Measurements from ENCODE around the gene MAP4K4. TPM values are rescaled to one million over a fixed set of nuclear protein-coding genes. Genes with fewer than 3 reads are reported as not detected.

The MAP4K4 gene
- total and polyA plus RNA-seq, 2 of the 13 experiments (the other 11 are each of a cell fraction or from before 2014, with no cell fraction given): 105 to 264 TPM

DNA sequence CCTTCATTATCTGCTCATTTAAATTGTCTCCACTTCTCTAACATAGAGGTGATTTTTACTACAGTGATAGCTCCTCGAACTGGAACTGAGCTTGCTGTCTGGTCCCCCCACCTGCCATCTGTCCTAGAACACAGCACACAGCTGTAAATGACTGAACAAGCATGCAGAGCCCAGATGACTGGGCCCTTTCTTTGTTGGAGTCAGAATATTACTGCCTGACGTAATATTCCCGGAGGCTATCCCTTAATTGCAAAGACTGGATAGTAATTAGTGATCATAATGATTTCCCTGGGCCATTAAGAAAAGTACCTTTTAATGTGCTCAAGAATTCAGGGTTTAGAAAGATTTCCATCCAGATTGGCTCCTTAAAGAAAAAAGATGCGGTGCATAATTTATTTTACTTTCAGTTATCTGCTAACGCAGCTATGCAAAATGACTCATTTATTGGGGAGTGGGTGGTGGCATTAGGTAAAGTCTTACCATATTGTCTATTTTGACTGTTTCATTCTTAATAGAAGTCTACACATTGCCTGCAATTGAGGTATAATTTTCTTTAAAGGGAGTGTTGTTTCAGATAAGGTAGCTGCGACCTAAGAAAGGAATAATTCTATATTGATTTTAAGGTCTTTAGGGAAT, 84.4 kb downstream of the MAP4K4 start:
- Histone ChIP-seq H3K9me3 (ENCODE audit: low read length) (no peaks in the 10 kb centered on the region), H3K27me3 (ENCODE audit: control insufficient read depth in 1 of 2, insufficient read depth in 2 of 2, low read length in 2 of 2) (no peaks in the 10 kb centered on the region), H3K4me2 (ENCODE audit: low read depth, low read length) (no peak overlapping the region), H3K9ac (ENCODE audit: insufficient read depth, low read depth, low read length) (no peak overlapping the region), H3K4me3 (replicated peaks in 1 of 3; ENCODE audit: insufficient read depth in 1 of 3, low read depth in 2 of 3, low read length in 3 of 3) (no peak overlapping the region), H3K36me3 (replicated peaks in 1 of 2; ENCODE audit: control insufficient read depth in 1 of 2, insufficient read depth in 2 of 2, low read length in 2 of 2) (peaks cover 6 to 19% of the 10 kb centered on the region in 2 experiments; a peak in 4 of 5 replicates), H3K27ac (ENCODE audit: extremely low read length, insufficient read depth, low read length) (no peak overlapping the region), H3K4me1 (ENCODE audit: insufficient read depth, low read length) (peaks cover 74% of the 10 kb centered on the region), H2AFZ (ENCODE audit: low read length) (no peak overlapping the region), H4K20me1 (ENCODE audit: insufficient read depth, low read length) (peaks cover 89% of the 10 kb centered on the region), H3K79me2 (ENCODE audit: insufficient read depth, low read length) (peaks cover 98% of the 10 kb centered on the region)
- WGBS (ENCODE audit: low lambda C conversion rate): 97% methylated on average over 6 of the region's 6 CpGs
- in situ Hi-C loops (cut with HindIII; ENCODE audit: extremely low pct_ligation_motif_present, low pct_unique_long_range_greater_than_20kb) (no loop called here), intact Hi-C loops (cut with micrococcal nuclease; ENCODE audit: unreplicated experiment) (no loop called here)
- no peak for FAIRE-seq
- ChIA-PET POLR2A (no interaction called here), CTCF (ENCODE audit: low intra/inter-chr PET ratio, low total read pairs) (no interaction called here)
- DNase-seq (ENCODE audit: low spot score): no peak
- ATAC-seq: no peak
- no TSS peak for BruUV-seq (replicated peaks)
- TF ChIP-seq, protein P1, sequence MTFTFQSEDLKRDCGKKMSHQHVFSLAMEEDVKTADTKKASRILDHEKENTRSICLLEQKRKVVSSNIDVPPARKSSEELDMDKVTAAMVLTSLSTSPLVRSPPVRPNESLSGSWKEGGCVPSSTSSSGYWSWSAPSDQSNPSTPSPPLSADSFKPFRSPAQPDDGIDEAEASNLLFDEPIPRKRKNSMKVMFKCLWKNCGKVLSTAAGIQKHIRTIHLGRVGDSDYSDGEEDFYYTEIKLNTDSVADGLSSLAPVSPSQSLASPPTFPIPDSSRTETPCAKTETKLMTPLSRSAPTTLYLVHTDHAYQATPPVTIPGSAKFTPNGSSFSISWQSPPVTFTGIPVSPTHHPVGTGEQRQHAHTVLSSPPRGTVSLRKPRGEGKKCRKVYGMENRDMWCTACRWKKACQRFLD (CRISPR knock-in tag; IDR thresholded peaks at IDR 0.05; ENCODE audit: borderline replicate concordance): no peak
- TF ChIP-seq ZNF773 (CRISPR knock-in tag; IDR thresholded peaks at IDR 0.05; ENCODE audit: borderline replicate concordance) (no peak), ZNF572 (CRISPR knock-in tag; IDR thresholded peaks at IDR 0.05) (no peak), RBM39 (IDR thresholded peaks at IDR 0.05; ENCODE audit: low read depth, low read length, poor library complexity, severe bottlenecking) (no peak), SMARCE1 (IDR thresholded peaks at IDR 0.05; ENCODE audit: borderline replicate concordance) (no peak), ZFP82 (CRISPR knock-in tag; IDR thresholded peaks at IDR 0.05; ENCODE audit: borderline replicate concordance) (no peak), TCF7L2 (IDR thresholded peaks at IDR 0.05; ENCODE audit: low read depth, low read length) (no peak), PAX8 (CRISPR knock-in tag; IDR thresholded peaks at IDR 0.05; ENCODE audit: borderline replicate concordance) (no peak), FOXO1 (CRISPR knock-in tag; IDR thresholded peaks at IDR 0.05) (no peak)
- TF ChIP-seq, protein P2, sequence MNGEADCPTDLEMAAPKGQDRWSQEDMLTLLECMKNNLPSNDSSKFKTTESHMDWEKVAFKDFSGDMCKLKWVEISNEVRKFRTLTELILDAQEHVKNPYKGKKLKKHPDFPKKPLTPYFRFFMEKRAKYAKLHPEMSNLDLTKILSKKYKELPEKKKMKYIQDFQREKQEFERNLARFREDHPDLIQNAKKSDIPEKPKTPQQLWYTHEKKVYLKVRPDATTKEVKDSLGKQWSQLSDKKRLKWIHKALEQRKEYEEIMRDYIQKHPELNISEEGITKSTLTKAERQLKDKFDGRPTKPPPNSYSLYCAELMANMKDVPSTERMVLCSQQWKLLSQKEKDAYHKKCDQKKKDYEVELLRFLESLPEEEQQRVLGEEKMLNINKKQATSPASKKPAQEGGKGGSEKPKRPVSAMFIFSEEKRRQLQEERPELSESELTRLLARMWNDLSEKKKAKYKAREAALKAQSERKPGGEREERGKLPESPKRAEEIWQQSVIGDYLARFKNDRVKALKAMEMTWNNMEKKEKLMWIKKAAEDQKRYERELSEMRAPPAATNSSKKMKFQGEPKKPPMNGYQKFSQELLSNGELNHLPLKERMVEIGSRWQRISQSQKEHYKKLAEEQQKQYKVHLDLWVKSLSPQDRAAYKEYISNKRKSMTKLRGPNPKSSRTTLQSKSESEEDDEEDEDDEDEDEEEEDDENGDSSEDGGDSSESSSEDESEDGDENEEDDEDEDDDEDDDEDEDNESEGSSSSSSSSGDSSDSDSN (CRISPR knock-in tag; IDR thresholded peaks at IDR 0.05): no peak
- TF ChIP-seq, protein P3, sequence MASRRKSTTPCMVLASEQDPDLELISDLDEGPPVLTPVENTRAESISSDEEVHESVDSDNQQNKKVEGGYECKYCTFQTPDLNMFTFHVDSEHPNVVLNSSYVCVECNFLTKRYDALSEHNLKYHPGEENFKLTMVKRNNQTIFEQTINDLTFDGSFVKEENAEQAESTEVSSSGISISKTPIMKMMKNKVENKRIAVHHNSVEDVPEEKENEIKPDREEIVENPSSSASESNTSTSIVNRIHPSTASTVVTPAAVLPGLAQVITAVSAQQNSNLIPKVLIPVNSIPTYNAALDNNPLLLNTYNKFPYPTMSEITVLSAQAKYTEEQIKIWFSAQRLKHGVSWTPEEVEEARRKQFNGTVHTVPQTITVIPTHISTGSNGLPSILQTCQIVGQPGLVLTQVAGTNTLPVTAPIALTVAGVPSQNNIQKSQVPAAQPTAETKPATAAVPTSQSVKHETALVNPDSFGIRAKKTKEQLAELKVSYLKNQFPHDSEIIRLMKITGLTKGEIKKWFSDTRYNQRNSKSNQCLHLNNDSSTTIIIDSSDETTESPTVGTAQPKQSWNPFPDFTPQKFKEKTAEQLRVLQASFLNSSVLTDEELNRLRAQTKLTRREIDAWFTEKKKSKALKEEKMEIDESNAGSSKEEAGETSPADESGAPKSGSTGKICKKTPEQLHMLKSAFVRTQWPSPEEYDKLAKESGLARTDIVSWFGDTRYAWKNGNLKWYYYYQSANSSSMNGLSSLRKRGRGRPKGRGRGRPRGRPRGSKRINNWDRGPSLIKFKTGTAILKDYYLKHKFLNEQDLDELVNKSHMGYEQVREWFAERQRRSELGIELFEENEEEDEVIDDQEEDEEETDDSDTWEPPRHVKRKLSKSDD (CRISPR knock-in tag; IDR thresholded peaks at IDR 0.05; ENCODE audit: low read depth): no peak
- TF ChIP-seq, protein P4, sequence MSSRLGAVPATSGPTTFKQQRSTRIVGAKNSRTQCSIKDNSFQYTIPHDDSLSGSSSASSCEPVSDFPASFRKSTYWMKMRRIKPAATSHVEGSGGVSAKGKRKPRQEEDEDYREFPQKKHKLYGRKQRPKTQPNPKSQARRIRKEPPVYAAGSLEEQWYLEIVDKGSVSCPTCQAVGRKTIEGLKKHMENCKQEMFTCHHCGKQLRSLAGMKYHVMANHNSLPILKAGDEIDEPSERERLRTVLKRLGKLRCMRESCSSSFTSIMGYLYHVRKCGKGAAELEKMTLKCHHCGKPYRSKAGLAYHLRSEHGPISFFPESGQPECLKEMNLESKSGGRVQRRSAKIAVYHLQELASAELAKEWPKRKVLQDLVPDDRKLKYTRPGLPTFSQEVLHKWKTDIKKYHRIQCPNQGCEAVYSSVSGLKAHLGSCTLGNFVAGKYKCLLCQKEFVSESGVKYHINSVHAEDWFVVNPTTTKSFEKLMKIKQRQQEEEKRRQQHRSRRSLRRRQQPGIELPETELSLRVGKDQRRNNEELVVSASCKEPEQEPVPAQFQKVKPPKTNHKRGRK (CRISPR knock-in tag; IDR thresholded peaks at IDR 0.05): no peak
- TF ChIP-seq, protein P5, sequence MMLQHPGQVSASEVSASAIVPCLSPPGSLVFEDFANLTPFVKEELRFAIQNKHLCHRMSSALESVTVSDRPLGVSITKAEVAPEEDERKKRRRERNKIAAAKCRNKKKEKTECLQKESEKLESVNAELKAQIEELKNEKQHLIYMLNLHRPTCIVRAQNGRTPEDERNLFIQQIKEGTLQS (CRISPR knock-in tag; IDR thresholded peaks at IDR 0.05): no peak
- TF ChIP-seq, protein P6, sequence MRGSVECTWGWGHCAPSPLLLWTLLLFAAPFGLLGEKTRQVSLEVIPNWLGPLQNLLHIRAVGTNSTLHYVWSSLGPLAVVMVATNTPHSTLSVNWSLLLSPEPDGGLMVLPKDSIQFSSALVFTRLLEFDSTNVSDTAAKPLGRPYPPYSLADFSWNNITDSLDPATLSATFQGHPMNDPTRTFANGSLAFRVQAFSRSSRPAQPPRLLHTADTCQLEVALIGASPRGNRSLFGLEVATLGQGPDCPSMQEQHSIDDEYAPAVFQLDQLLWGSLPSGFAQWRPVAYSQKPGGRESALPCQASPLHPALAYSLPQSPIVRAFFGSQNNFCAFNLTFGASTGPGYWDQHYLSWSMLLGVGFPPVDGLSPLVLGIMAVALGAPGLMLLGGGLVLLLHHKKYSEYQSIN (CRISPR knock-in tag; IDR thresholded peaks at IDR 0.05; ENCODE audit: borderline replicate concordance): no peak
